ENCODE results near the gene BCAS1.
A peak's percentile ranks its signal among the peaks of the same experiment; 100 is the strongest.

Gene BCAS1

DNA sequence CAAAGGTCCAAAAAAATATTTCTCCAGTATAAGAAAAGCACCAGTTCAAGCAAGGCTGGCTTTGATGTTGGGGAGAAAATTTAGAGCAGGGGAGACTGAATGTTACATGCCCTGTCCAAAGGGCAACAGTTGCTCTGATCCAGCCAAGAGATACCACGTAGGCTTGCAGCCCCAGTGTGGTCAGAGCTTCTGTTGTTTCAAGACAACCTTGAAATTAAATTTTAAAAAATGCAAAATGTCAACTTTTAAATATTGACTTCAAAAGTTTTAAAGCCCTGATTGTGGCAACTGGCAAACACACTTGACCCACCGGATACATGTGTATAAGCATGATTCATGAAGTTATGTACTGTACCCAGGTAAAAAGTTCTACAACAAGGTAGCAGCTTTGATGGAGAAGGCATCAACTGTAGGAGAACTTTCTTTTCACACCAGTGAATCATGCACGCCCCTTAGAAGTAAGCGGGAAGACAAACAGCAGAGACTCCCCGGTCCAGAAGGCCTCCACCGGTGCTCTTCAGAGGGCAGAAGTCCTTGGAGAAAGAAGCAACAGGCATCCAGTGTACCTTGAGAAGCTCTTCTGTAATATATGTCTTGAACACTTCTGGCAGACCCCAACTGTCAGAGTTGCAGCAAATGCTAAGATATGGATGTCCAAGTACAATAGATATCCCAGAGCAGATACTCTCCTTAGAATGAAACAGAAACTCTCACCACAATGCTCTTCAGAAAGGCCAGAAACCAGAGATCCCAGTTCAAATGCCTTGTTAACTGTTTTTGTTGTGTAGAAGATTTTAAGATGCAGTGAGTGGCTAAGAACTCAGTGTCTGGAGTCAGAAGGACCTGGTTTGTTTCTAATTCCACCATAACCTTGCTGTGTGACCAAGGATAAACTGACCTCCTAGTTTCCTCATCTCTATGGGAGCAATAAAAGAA lies 115.4 kb downstream of the BCAS1 start:
- H3K4me3 ChIP-seq, result no peak overlapping the region
- no peak overlapping the region for H3K27ac ChIP-seq

DNA sequence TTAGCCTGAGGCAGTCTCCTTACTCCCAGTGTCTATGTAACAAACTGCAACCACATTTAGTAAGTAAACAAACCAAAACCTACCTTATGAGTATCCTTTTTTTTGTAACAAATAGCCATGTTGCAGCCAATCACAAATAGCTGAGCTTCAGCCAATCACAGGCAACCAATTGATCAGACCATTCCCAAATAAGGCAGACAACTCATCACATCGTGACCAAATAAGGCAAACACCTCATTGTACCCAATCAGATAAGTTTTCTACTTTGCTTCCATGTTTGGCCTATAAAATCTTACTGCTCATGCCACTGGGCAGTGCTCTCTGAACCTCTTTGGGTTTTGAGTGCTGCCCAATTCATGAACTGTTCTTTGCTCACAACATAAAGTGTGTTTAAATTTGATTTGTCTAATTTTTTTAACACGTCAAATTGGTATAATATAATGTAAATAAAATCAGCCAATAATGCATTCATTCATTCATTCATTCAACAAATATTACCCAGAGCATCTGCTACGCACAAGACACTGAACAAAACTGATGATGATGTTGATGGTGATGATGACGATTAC lies 117.8 kb downstream of the BCAS1 start:
- Histone ChIP-seq H3K27ac (no peak overlapping the region), H3K4me3 (no peak overlapping the region)

DNA sequence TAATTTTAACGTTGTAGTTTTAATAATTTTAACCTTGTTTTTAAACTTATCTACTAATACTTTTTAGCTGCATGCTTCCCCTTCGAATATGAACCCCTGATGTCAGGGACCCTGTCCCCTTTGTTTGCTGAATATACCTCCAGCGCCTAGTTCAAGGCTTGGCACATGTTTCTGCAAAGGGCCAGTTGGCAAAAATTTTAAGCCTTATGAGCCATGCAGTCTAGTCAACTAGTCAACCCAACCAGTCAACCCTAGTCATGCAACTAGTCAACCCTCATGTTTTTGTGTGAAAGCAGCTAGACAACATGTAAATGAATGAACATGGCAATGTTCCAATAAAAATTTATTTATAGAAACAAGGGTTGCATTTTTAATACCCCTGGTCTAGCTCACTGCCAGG lies 119.8 kb downstream of the BCAS1 start:
- Histone ChIP-seq H3K27ac (no peak overlapping the region), H3K4me3 (no peak overlapping the region)

DNA sequence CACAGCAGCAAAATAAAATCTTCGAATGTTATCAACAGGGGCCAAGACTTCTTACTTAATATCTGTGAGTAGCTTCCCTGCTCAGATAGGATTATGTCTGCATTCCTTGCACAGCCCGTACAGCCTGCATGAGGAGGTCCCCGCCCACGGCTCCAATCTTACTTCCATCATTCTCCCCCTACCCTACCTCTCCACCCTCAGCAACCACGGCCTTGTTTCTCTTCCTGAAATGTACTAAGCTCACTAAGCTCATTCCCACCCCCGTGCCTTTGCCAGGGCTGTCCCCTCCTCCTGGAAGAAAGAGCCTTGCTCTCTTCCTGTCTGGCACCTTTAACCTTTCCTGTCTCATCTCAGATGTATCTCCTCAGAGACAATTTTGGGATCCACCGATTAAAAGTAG lies 120.4 kb downstream of the BCAS1 start:
- Histone ChIP-seq H3K4me3 (no peak overlapping the region), H3K27ac (peak overlapping the region in 8 of 21 experiments; percentile 11 to 75 (median 54))

DNA sequence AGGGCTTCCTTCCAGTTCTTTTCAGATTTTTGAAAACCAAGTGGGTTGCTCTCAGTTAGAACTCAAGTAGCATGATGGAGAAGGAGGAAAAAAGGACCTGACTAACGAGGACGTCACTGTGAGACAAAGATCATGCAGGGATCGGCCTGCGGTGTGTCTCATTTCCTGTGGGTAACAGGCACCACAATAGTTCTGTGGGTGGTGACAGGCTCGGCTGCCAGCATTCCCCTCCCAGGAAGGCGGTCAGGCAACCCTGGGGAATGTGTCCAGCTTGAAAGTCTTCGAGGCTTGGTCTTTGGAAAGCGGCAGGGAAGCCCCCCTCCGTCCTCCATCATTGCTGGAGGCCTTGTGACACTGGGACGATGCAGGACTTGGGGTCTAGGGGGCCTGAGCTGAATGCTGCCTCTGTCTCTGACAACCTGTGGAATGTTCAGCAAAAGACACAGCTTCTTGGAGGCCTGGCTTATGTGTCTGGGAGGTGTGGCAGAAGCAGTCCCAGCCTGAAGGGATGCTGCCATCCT lies 121.0 kb downstream of the BCAS1 start:
- Histone ChIP-seq H3K4me3 (no peak overlapping the region), H3K27ac (peak overlapping the region in 15 of 21 experiments; percentile 8 to 75 (median 53))

DNA sequence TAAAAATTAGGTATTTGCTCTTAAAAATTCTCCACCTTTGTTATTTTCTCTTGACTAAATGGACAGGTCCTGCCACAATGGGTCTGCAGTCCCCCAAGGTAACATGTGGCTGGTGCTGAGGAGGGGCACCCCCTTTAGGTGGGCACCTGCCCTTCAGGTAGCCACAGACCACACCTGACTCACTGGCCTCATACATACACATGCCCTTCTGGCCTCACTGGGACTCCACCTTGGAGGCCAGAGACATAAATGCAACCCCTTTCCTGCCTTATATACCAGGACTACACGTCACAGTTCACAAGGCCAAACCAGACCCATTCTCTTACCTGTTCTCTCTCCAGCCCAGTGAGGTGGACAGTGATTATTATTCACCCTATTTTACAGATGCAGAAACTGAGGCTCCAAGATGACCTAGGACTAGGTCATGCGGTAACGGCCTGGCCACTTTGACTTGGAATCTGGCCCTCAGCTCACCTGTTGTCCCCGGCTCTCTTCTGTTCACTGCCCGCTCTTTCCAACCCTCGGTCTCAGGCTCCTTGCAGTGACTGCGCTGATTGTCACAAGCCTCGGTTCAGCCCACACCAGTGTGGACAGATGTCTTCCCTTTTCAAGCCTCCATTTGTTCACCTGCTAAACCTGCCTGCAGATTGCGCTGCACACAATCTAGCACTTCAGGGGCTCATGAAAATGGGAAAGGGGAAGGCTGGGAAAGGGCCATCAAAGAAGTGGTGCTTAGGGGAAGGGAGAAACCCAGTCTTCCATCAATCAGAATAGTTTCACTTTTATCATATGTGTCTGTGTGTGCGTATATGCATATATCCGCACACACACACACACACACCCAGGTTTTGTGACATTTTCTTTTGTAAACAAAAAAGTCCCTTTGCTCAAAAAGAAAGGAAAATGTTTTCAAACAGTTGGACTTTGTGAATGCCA lies 121.7 kb downstream of the BCAS1 start:
- H3K27ac ChIP-seq, result peak overlapping the region in 14 of 21 experiments; percentile 8 to 75 (median 52)

DNA sequence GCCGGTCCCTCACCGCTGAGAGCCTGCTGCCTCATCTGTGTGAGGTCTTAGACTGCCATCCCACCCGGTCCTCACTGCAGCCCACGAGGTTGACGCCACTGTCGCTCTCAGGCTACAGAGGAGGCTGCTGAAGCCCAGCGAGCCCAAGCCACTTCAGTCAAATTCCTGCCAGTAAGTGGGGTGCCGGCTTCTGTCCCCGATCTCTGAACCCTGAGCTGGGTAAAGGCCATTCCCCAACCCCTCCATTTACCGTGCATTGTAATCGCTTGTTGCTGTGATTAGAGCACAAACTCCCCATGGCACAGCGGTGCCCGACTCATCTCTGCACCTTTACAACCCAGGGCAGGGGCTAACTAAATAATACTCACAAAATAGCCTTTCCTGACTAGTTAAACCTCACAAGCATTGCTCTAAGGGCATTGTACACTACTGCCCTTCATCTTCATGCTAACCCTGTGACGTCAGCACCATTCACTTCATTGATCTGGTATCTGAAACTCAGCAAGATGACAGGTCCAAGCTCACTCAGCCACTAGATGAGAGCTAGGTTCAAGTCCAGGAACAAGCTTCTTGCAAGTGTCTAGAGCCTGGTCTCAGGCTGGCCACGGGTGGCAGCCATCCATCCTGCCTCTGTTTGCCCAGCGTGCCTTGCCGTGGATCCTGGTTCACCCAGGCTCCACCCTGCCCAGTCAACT lies 122.7 kb downstream of the BCAS1 start:
- H3K27ac ChIP-seq, result peak overlapping the region in 1 of 21 experiments; percentile 75
- H3K4me3 ChIP-seq, result no peak overlapping the region

More for the DNA sequence above, 121.7 kb downstream of the BCAS1 start:
- no peak overlapping the region for H3K4me3 ChIP-seq

DNA sequence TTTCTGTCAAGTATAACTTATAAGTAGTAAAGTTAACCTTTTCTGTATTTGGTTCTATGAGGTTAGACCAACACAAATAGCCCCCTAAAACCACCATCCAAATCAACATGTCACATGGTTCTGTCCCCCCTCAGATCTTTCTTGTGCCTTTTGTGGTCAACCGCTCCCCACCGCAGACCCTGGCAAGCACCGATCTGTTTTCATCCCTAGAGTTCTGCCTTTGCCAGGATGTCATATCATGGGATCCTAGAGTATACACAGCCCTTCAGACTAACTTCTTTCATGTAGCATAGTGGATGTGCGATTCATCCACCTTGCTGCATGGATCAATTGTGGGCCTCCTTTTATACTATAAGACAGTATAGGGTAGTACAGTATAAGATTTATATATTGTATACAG lies 124.3 kb downstream of the BCAS1 start:
- H3K4me3 ChIP-seq, result no peak overlapping the region
- no peak overlapping the region for H3K27ac ChIP-seq

DNA sequence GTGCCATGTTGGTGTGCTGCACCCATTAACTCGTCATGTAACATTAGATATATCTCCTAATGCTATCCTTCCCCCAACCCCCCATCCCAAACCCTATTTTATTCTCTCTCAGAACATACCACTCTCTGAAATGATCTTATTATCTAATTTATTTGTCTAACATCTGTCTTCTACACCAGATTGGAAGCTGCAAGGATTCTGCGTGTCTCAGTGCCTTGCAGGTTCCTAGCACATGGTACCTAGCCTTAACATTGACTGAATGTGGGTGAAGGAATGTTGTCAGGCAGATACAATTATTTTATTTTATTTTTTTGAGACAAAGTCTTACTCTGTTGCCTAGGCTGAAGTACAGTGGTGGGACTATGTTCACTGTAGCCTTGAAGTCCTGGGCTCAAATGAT lies 124.9 kb downstream of the BCAS1 start:
- Histone ChIP-seq H3K4me3 (no peak overlapping the region), H3K27ac (no peak overlapping the region)

DNA sequence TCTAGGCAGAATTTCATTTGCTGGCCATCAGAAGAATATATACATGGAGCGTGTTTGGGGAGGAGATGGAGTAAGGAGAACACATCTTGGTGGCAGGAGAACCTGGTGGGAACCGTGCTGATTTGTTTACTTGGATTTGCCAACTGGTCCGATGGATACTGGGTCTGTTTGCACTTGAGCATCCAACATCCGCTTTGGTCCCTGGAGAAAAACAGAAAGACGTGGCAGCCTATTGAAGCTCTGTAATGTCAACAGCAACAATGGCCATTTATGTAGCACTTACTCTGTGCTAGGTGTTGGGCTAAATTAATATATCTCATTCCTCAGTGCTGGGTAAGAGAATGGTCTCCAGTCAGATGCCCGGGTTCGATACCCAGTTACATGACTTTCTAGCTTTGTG lies 125.6 kb downstream of the BCAS1 start:
- no peak overlapping the region for H3K4me3 ChIP-seq
- H3K27ac ChIP-seq, result no peak overlapping the region

DNA sequence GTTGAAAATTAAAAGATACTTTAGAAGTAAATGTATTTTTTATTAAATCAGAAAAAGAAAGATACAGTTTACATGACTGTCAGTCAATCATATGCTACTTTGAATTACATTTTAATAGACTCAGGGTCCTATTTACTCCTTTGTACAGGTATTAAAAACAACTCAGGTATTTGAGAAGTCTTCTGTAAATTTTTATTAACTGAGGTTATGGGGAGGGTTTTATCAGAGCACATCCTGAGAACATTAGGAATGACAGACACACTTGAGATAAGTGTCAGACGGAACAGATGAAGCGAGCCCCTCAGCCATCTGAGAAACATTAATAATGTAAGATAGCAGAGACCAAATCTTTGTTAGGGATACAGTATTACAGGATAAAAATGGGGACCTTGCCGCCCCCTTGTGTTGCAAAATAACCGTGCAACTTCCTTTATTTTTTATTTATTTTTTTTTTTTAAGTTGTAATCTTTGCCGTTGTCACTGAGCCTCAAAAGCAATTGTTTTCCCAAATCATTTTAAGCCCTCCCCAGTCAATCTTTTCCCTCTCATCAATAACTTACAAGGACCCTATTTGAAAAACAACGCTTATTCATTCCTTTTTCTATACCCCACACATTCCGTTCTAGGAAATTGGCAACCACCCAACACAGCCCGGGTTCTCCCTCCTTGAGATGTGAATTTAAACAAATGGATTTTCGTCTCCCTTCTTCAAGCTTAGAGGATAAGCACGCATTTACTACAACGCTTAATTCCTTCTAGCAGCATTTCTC lies 126.7 kb downstream of the BCAS1 start:
- no peak overlapping the region for H3K27ac ChIP-seq
- peak overlapping the region in 1 of 7 experiments; percentile 8 for H3K4me3 ChIP-seq

DNA sequence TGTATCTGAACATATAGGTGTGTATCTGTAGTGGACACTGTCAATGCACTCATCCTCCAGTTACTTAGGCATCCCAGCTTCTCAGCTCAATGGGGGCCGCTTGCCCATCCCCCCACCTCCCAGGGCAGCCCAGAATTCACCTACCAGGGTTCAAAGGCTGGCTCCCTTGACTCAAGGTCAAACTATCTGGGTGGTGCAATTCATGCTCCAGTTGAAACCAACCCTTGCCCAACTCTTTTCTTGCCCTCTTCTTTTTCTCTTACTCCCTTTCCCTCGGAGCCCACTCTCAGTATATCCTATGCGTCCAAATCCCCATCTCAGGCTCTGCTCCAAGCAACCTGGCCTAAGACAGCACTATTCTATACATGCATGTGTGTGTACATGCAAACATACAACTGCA lies 127.4 kb downstream of the BCAS1 start:
- H3K27ac ChIP-seq, result no peak overlapping the region
- no peak overlapping the region for H3K4me3 ChIP-seq

DNA sequence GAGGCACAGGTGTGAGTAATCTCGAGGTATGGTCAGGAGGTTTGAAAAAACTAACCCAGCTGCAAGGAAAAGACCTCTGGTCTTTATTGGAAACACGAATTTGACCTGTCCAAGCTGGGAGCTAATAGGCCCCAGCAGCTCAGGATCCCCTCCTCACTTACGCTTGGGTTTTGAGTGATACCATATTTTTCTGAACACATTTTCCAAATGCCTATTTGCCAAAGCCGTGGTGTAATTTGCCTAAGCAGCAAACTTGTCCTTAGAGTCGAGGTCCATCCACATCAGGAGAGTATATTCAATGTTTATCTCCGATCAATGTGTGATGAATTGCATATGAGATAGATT lies 128.0 kb downstream of the BCAS1 start:
- Histone ChIP-seq H3K4me3 (no peak overlapping the region), H3K27ac (peak overlapping the region in 2 of 21 experiments; percentile 57 to 75)

DNA sequence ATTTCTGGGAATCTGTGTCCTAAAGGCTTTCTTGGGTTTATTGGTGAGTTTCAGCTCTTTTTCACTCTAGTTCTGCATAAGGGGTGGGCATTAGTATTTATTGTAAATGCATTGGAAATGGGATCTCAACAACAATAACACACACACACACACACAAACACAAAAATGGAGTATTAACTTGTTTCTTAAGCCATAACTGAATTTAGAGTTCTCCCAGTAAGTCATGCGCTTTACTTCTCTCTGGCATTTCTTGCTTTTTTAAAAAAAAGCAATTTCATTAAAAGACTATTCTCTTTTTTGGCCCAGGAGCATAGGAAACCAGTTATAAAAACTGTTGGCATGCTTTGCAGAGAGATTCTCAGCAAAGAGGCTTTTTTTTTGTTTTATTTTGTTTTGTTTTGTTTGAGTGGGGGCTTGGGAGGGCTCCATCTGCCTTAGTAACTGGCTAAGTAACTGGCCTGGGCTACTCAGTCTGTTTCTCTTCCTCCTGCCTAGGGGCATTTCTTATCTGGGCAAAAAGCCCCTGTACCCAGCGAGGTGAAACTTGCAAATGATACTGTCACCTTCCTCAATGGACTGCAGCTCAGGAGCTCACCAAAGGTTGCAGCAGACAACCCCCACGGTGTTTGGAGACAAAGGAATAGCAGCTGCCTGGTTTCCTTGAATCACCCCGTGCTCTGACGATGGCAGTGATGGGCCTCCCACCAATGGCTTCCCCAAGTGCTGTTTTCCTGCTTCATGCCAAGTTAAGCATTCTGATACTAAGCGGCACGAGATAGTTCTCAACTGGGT lies 128.5 kb downstream of the BCAS1 start:
- Histone ChIP-seq H3K4me3 (no peak overlapping the region), H3K27ac (peak overlapping the region in 8 of 21 experiments; percentile 51 to 78 (median 72))

DNA sequence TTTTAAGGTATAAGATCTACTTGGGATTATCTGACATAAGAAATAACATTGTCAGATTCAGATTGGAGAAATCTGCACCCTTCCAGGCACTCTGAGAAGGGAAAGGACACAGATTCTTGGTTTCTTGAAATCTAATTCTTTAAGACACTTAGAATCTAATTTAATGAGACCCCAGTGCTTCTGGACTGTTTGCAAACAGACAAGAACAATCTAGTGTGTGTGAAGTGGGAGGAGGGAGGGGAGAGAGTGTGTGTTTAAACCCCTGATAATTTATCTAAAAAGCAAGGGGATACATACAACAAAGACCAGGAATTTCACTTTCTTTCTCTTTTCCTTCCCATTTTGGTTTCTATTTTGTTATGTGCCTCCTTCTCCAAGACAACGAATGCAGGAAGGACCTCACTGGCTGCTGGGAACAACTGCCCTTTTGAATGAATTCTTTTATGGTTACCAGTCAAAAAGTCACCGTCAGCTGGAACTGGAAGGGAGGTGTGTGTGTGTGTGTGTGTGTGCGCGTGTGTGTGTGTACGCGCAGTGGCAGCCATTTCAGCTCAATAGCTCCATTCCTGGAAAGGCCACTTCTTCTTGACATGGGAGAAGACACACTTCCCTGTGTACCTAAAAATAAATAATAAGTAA lies 129.4 kb downstream of the BCAS1 start:
- H3K27ac ChIP-seq, result peak overlapping the region in 18 of 21 experiments; percentile 26 to 78 (median 64)
- no peak overlapping the region for H3K4me3 ChIP-seq

DNA sequence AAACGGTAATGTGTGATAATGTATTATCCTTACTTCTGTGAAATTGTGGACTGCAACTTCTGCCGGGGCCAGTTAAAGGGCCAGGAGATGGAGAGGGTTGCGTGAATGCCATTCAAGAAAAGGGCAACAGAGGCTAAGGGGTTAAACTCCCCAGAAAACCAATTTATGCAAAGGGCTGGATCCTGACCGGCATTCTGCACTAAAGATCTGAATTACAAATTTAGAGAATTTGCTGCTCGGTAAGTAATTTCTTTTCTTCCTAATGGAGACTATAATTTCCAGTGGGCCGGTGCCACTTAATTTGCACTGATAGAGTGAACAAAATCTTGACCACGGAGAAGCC lies 130.1 kb downstream of the BCAS1 start:
- peak overlapping the region in 20 of 21 experiments; percentile 25 to 78 (median 60) for H3K27ac ChIP-seq
- H3K4me3 ChIP-seq, result no peak overlapping the region

DNA sequence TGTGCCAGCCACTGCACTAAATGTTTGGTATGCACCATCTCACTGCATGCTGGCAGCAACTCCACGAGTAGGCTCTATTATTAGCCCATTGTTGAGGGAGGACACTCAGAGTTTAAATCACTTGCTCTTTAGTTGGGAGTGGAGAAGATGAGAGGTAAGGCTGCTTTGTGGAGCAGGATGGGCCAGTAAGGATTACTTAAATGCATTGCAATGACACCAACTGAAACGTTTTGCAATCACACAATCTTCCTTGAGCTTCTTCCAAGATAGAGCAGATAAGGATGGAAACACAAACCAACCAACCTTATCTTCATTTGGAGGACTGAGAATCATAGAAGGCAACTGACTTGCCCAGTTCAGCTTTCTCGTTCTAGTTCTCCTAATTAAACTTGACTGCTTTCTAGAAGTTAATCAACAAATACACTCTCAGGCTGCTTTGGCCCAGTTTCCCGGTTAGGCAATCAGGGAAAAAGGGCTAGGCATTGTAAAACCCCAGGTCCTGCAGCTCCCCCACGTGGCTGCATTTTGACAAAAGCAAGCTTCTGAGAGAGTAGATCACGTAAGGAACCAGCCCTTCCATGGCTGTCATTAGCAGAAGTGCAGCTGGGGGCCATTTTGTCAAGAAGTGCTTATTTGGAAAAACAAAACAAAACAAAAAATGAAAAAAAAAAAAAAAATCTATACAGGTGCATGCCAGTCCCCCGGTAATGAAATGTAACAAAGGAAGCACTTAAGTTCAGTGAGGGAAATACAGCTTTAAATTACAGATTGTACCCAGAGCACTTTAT lies 130.6 kb downstream of the BCAS1 start:
- H3K27ac ChIP-seq, result peak overlapping the region in 20 of 21 experiments; percentile 37 to 78 (median 60)
- H3K4me3 ChIP-seq, result no peak overlapping the region

Measured in skin epidermis (tissue), 12 donors.